Ovary (tissue), 3 donors: ENCODE measurements around the gene EPC2.

Source experiments
- CTCF ChIP-seq, 3 donors: fragments of 450-650 bp in 2 of 3; fragments of 200-600 bp in 1 of 3; IDR thresholded peaks; one replicate each; pipeline versions ENCODE4 v1.5.1 to v1.8.0; 2016 to 2022; ENCODE audit warnings: antibody characterized with exemption in 3 of 3, mild to moderate bottlenecking in 1 of 3
- EP300 ChIP-seq: sonication (generic); formaldehyde crosslinking; IDR thresholded peaks from one replicate; pipeline ENCODE4 v1.6.1; 2017; ENCODE audit warnings: antibody characterized with exemption
- POLR2A ChIP-seq: fragments of 450-650 bp; IDR thresholded peaks from one replicate; pipeline ENCODE4 v1.6.1; 2017; ENCODE audit warnings: antibody characterized with exemption, mild to moderate bottlenecking, moderate library complexity
- donor health status: DM: no; HTN: no; CAD: no.

GRCh38 chr2:148824190-148824589 is 179.6 kb downstream of the EPC2 start:
- TF ChIP-seq CTCF (IDR thresholded peaks at IDR 0.05) (no peak), EP300 (no peak), POLR2A (no peak)
